Measurements from ENCODE around the gene ARID5B. TPM values are rescaled to one million over a fixed set of nuclear protein-coding genes. Genes with fewer than 3 reads are reported as not detected.

Gene ARID5B
- total RNA-seq, 2 experiments from 2014 or later: 34.8 to 35.9 TPM

- ATAC-seq: no peak
- no peaks in the 10 kb centered on the region for H3K9me3 Mint-ChIP-seq (ENCODE audit: low read depth)
- H3K4me1 Mint-ChIP-seq: peaks cover 34% of the 10 kb centered on the region
- no peak overlapping the region for H3K27ac Mint-ChIP-seq
- no peak overlapping the region for H3K4me3 Mint-ChIP-seq
- no peaks in the 10 kb centered on the region for H3K27me3 Mint-ChIP-seq
- no peak for DNase-seq
- CTCF ChIA-PET: no interaction called here
- peaks cover 16% of the 10 kb centered on the region for H3K36me3 Mint-ChIP-seq
Observed at GRCh38 chr10:62112963-62113362, 211.5 kb downstream of the ARID5B start.

GRCh38 chr10:62113680-62114079 is 212.2 kb downstream of the ARID5B start:
- Mint-ChIP-seq H3K4me3 (no peak overlapping the region), H3K4me1 (peaks cover 33% of the 10 kb centered on the region), H3K9me3 (ENCODE audit: low read depth) (no peaks in the 10 kb centered on the region), H3K27ac (no peak overlapping the region), H3K27me3 (no peaks in the 10 kb centered on the region), H3K36me3 (peaks cover 20% of the 10 kb centered on the region)
- no peak for ATAC-seq
- DNase-seq: no peak
- CTCF ChIA-PET: interaction anchor here (0.8 kb wide), 1 partner anchor 12 kb away, joined by 3 read pairs; no protein-coding TSS in a partner anchor

GRCh38 chr10:62115321-62115720 is 213.8 kb downstream of the ARID5B start:
- ATAC-seq (no peak), DNase-seq (no peak)
- H3K36me3 Mint-ChIP-seq: peaks cover 31% of the 10 kb centered on the region
- CTCF ChIA-PET: interaction anchor here (0.7 kb wide), 1 partner anchor 68 kb away, joined by 3 read pairs; no protein-coding TSS in a partner anchor
- peaks cover 28% of the 10 kb centered on the region for H3K4me1 Mint-ChIP-seq
- no peaks in the 10 kb centered on the region for H3K27me3 Mint-ChIP-seq
- no peak overlapping the region for H3K4me3 Mint-ChIP-seq
- H3K27ac Mint-ChIP-seq: no peak overlapping the region
- peaks cover 5% of the 10 kb centered on the region for H3K9me3 Mint-ChIP-seq (ENCODE audit: low read depth)

- peaks cover 28% of the 10 kb centered on the region for H3K4me1 Mint-ChIP-seq
- no peak for ATAC-seq
- H3K4me3 Mint-ChIP-seq: no peak overlapping the region
- no peaks in the 10 kb centered on the region for H3K27me3 Mint-ChIP-seq
- CTCF ChIA-PET: interaction anchor here (1.1 kb wide), 1 partner anchor 9 kb away, joined by 3 read pairs; no protein-coding TSS in a partner anchor
- H3K27ac Mint-ChIP-seq: peak overlapping the region; percentile 5
- peaks cover 5% of the 10 kb centered on the region for H3K9me3 Mint-ChIP-seq (ENCODE audit: low read depth)
- DNase-seq: no peak
- H3K36me3 Mint-ChIP-seq: peaks cover 30% of the 10 kb centered on the region
Observed at GRCh38 chr10:62115842-62116241, 214.3 kb downstream of the ARID5B start.

- DNase-seq (no peak), ATAC-seq (no peak)
- Mint-ChIP-seq H3K27me3 (no peaks in the 10 kb centered on the region), H3K4me1 (peaks cover 36% of the 10 kb centered on the region), H3K36me3 (peaks cover 37% of the 10 kb centered on the region), H3K27ac (no peak overlapping the region), H3K9me3 (ENCODE audit: low read depth) (peaks cover 5% of the 10 kb centered on the region), H3K4me3 (no peak overlapping the region)
- CTCF ChIA-PET: interaction anchor here (1.1 kb wide), 1 partner anchor 10 kb away, joined by 3 read pairs; no protein-coding TSS in a partner anchor
Observed at GRCh38 chr10:62116896-62117295, 215.4 kb downstream of the ARID5B start.

- CTCF ChIA-PET: no interaction called here
- Mint-ChIP-seq H3K9me3 (ENCODE audit: low read depth) (peaks cover 25% of the 10 kb centered on the region), H3K4me1 (peaks cover 34% of the 10 kb centered on the region), H3K36me3 (peaks cover 60% of the 10 kb centered on the region), H3K27ac (peak overlapping the region; percentile 93), H3K4me3 (peak overlapping the region; percentile 31), H3K27me3 (no peaks in the 10 kb centered on the region)
- DNase-seq: no peak
- ATAC-seq: peak; percentile 93
Observed at GRCh38 chr10:62121187-62121530, 219.7 kb downstream of the ARID5B start.

- Mint-ChIP-seq H3K36me3 (peaks cover 45% of the 10 kb centered on the region), H3K9me3 (ENCODE audit: low read depth) (peaks cover 23% of the 10 kb centered on the region), H3K27me3 (no peaks in the 10 kb centered on the region), H3K27ac (no peak overlapping the region), H3K4me3 (no peak overlapping the region), H3K4me1 (peaks cover 7% of the 10 kb centered on the region)
- DNase-seq (no peak), ATAC-seq (no peak)
- CTCF ChIA-PET: interaction anchor here (1.0 to 1.4 kb wide), 2 partner anchors 14 to 117 kb away, joined by 3 to 4 read pairs; no protein-coding TSS in a partner anchor
Observed at GRCh38 chr10:62127975-62128374, 226.5 kb downstream of the ARID5B start.

- Mint-ChIP-seq H3K36me3 (peaks cover 36% of the 10 kb centered on the region), H3K9me3 (ENCODE audit: low read depth) (peaks cover 17% of the 10 kb centered on the region), H3K27me3 (no peaks in the 10 kb centered on the region), H3K4me3 (no peak overlapping the region), H3K4me1 (peaks cover 18% of the 10 kb centered on the region), H3K27ac (no peak overlapping the region)
- CTCF ChIA-PET: interaction anchor here (1.1 kb wide), 1 partner anchor 42 kb away, joined by 3 read pairs; no protein-coding TSS in a partner anchor
- ATAC-seq (no peak), DNase-seq (no peak)
Observed at GRCh38 chr10:62130948-62131347, 229.4 kb downstream of the ARID5B start.

- ATAC-seq: no peak
- Mint-ChIP-seq H3K27me3 (no peaks in the 10 kb centered on the region), H3K27ac (no peak overlapping the region), H3K9me3 (ENCODE audit: low read depth) (peaks cover 15% of the 10 kb centered on the region), H3K36me3 (peaks cover 35% of the 10 kb centered on the region), H3K4me1 (peaks cover 17% of the 10 kb centered on the region), H3K4me3 (no peak overlapping the region)
- no peak for DNase-seq
- CTCF ChIA-PET: interaction anchor here (1.1 kb wide), 1 partner anchor 43 kb away, joined by 3 read pairs; no protein-coding TSS in a partner anchor
Observed at GRCh38 chr10:62131724-62132123, 230.2 kb downstream of the ARID5B start.

GRCh38 chr10:62133618-62134017 is 232.1 kb downstream of the ARID5B start:
- Mint-ChIP-seq H3K36me3 (peaks cover 34% of the 10 kb centered on the region), H3K27ac (no peak overlapping the region), H3K4me3 (no peak overlapping the region), H3K4me1 (peaks cover 13% of the 10 kb centered on the region), H3K27me3 (no peaks in the 10 kb centered on the region), H3K9me3 (ENCODE audit: low read depth) (peaks cover 19% of the 10 kb centered on the region)
- no peak for DNase-seq
- CTCF ChIA-PET: no interaction called here
- ATAC-seq: peak; percentile 53

GRCh38 chr10:62136931-62137330 is 235.4 kb downstream of the ARID5B start:
- Mint-ChIP-seq H3K27me3 (no peaks in the 10 kb centered on the region), H3K4me1 (peaks cover 13% of the 10 kb centered on the region), H3K27ac (no peak overlapping the region), H3K36me3 (peaks cover 33% of the 10 kb centered on the region), H3K9me3 (ENCODE audit: low read depth) (peaks cover 14% of the 10 kb centered on the region), H3K4me3 (no peak overlapping the region)
- no peak for ATAC-seq
- DNase-seq: no peak
- CTCF ChIA-PET: interaction anchor here (0.7 kb wide), 2 partner anchors 48 to 388 kb away, joined by 3 to 4 read pairs; no protein-coding TSS in a partner anchor

Other genes starting within 250 kb of the ARID5B start
- not detected for gene CABCOCO1, start 238.8 kb upstream of the ARID5B start, total RNA-seq

Measured in activated CD8-positive, alpha-beta memory T cell treated with anti-CD3 and anti-CD28 coated beads, Interleukin-2, amount 10 ng/mL, durations not matched to agents 7 days and 5 days (primary cell).